Naive thymus-derived CD8-positive, alpha-beta T cell (primary cell): ENCODE data around the gene NRXN2. TPM values are rescaled to one million over a fixed set of nuclear protein-coding genes. Genes with fewer than 3 reads are reported as not detected.
A peak's percentile ranks its signal among the peaks of the same experiment; 100 is the strongest.
"Not testable (repeated sequence)": the region's sequence is repeated elsewhere in the genome, so short reads cannot be mapped to it uniquely, and the experiment has no call there.

Experiments used
- ATAC-seq, 2 donors: fragments of 150-1000 bp; cut with Tn5 transposase in 1 of 2; sonication (Bioruptor Pico), chemical (Tn5 transposase) in 1 of 2; 1 replicate in 1 of 2; 2 replicates in 1 of 2; pipeline ENCODE4 v1.10.0; 2021; ENCODE audit warnings: mild to moderate bottlenecking in 2 of 2, moderate library complexity in 2 of 2
- POLR2A ChIA-PET: fragments of 350-600 bp; sonication (Branson Sonifier 250); formaldehyde crosslinking; loops from one replicate; lab custom pipeline; 2021; ENCODE audit warnings: antibody characterized with exemption; lab: Charles Lee
- DNase-seq, 10 donors: peaks; one replicate each; pipeline versions ENCODE4 v3.0.0 to v3.0.0-alpha.2; 2020 to 2022
- H3K27ac Mint-ChIP-seq, 10 donors: one replicate each; pipeline ENCODE4 v1.8.0; 2020 to 2022; ENCODE audit warnings: mild to moderate bottlenecking in 10 of 10, mixed read lengths in 10 of 10, moderate library complexity in 4 of 10, inconsistent platforms in 1 of 10
- H3K27me3 Mint-ChIP-seq, 5 donors: one replicate each; pipeline ENCODE4 v1.8.0; 2021 to 2022; ENCODE audit warnings: mixed read lengths in 5 of 5
- H3K36me3 Mint-ChIP-seq, 3 donors: one replicate each; pipeline ENCODE4 v1.8.0; 2020 to 2022; ENCODE audit warnings: mixed read lengths in 3 of 3, mild to moderate bottlenecking in 2 of 3, inconsistent platforms in 1 of 3
- H3K4me1 Mint-ChIP-seq, 4 donors: one replicate each; pipeline ENCODE4 v1.8.0; 2021 to 2022; ENCODE audit warnings: mixed read lengths in 4 of 4
- H3K4me3 Mint-ChIP-seq, 10 donors: one replicate each; pipeline ENCODE4 v1.8.0; 2020 to 2022; ENCODE audit warnings: mild to moderate bottlenecking in 10 of 10, mixed read lengths in 10 of 10, moderate library complexity in 6 of 10, inconsistent platforms in 1 of 10
- H3K9me3 Mint-ChIP-seq, 9 donors: one replicate each; pipeline ENCODE4 v1.8.0; 2020 to 2022; ENCODE audit warnings: mixed read lengths in 9 of 9, mild to moderate bottlenecking in 3 of 9, inconsistent platforms in 1 of 9, moderate library complexity in 1 of 9
- polyA plus RNA-seq, 3 donors: library from polyadenylated mRNA; unstranded; fragments of 300-500 nt; fragmentation: Illumina TruSeq; gene quantifications; one replicate each; pipeline ENCODE4 v1.2.3, GENCODE V29; 2021
- total RNA-seq, 8 experiments: library from RNA in 2 of 8; stranded (reverse) in 2 of 8; gene quantifications; one replicate each; pipeline ENCODE4 v1.2.3 and lab custom pipeline; 2021 to 2026

Gene NRXN2
- total and polyA plus RNA-seq, 5 experiments from 2014 or later: 0.21 TPM; not detected in 4

GRCh38 chr11:64710418-64711137, 12.4 kb downstream of the NRXN2 start:
- H3K27me3 Mint-ChIP-seq: peaks cover 36 to 64% (median 58%) of the 10 kb centered on the region in 5 donors
- POLR2A ChIA-PET: no interaction called here
- H3K9me3 Mint-ChIP-seq: no peaks in the 10 kb centered on the region
- peak overlapping the region in 4 of 10 donors; percentile 10 to 46 (median 28) for H3K4me3 Mint-ChIP-seq
- ATAC-seq: no peak
- no peak for DNase-seq
- peaks cover 0 to 6% (median 0%) of the 10 kb centered on the region in 3 donors for H3K36me3 Mint-ChIP-seq
- H3K4me1 Mint-ChIP-seq: peaks cover 10 to 23% (median 19%) of the 10 kb centered on the region in 4 donors
- H3K27ac Mint-ChIP-seq: peak overlapping the region in 1 of 10 donors; percentile 40

DNA sequence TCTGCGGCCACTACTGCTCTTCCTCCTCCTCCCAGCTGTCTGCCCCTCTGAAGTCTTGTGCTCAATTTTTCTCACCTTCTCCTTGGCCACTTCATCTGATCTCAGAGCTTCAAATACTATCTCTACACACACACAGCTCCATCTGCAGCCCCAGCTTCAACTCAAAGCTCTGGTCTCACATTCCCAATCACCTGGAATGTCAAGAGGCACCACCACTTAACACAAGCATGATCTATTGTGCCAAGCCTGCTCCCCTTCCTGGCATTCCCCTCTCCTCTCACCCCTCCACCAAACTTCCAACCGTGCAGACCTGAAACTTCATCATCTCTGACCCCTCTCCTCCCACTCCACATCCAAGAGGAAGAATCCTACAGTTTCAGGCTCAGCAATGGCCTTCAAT, 17.5 kb downstream of the NRXN2 start:
- POLR2A ChIA-PET: no interaction called here
- ATAC-seq (no peak), DNase-seq (no peak)
- peak overlapping the region in 1 of 10 donors; percentile 44 for H3K27ac Mint-ChIP-seq
- no peaks in the 10 kb centered on the region for H3K9me3 Mint-ChIP-seq
- peaks cover 0 to 6% (median 2%) of the 10 kb centered on the region in 4 donors for H3K4me1 Mint-ChIP-seq
- peaks cover 19 to 42% (median 27%) of the 10 kb centered on the region in 5 donors for H3K27me3 Mint-ChIP-seq
- no peak overlapping the region for H3K4me3 Mint-ChIP-seq
- no peaks in the 10 kb centered on the region for H3K36me3 Mint-ChIP-seq

- POLR2A ChIA-PET: interaction anchor here (0.6 kb wide), 1 partner anchor 218 kb away, joined by 5 read pairs; no protein-coding TSS in a partner anchor
- no peak overlapping the region for H3K27ac Mint-ChIP-seq
- no peak for ATAC-seq
Observed at GRCh38 chr11:64703048-64703447, 19.9 kb downstream of the NRXN2 start.

DNA sequence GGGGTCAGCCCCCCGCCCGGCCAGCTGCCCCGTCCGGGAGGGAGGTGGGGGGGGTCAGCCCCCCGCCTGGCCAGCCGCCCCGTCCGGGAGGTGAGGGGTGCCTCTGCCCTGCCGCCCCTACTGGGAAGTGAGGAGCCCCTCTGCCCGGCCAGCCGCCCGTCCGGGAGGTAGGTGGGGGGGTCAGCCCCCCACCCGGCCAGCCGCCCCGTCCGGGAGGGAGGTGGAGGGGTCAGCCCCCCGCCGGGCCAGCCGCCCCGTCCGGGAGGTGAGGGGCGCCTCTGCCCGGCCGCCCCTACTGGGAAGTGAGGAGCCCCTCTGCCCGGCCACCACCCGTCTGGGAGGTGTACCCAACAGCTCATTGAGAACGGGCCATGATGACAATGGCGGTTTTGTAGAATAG, 21.0 kb downstream of the NRXN2 start:
- ATAC-seq, H3K4me1 Mint-ChIP-seq, DNase-seq, H3K9me3 Mint-ChIP-seq, H3K4me3 Mint-ChIP-seq, POLR2A ChIA-PET, H3K27ac Mint-ChIP-seq, H3K36me3 Mint-ChIP-seq: not testable (repeated sequence)
- H3K27me3 Mint-ChIP-seq: peaks cover 8 to 25% (median 11%) of the 10 kb centered on the region in 5 donors

More at GRCh38 chr11:64703048-64703447, 19.9 kb downstream of the NRXN2 start:
- H3K4me3 Mint-ChIP-seq: no peak overlapping the region
- no peak for DNase-seq
- peaks cover 0 to 6% (median 2%) of the 10 kb centered on the region in 4 donors for H3K4me1 Mint-ChIP-seq
- no peaks in the 10 kb centered on the region for H3K9me3 Mint-ChIP-seq
- peaks cover 10 to 26% (median 14%) of the 10 kb centered on the region in 5 donors for H3K27me3 Mint-ChIP-seq
- no peaks in the 10 kb centered on the region for H3K36me3 Mint-ChIP-seq

- no peaks in the 10 kb centered on the region for H3K36me3 Mint-ChIP-seq
- no peaks in the 10 kb centered on the region for H3K9me3 Mint-ChIP-seq
- peaks cover 0 to 4% (median 2%) of the 10 kb centered on the region in 4 donors for H3K4me1 Mint-ChIP-seq
- no peak for DNase-seq
- H3K27ac Mint-ChIP-seq: no peak overlapping the region
- POLR2A ChIA-PET: interaction anchor here (0.6 to 0.7 kb wide), 2 partner anchors 10 to 11 kb away, joined by 3 to 6 read pairs; no protein-coding TSS in a partner anchor
- peaks cover 5 to 36% (median 9%) of the 10 kb centered on the region in 5 donors for H3K27me3 Mint-ChIP-seq
- no peak overlapping the region for H3K4me3 Mint-ChIP-seq
- ATAC-seq: no peak
Observed at GRCh38 chr11:64698427-64698826, 24.6 kb downstream of the NRXN2 start.

DNA sequence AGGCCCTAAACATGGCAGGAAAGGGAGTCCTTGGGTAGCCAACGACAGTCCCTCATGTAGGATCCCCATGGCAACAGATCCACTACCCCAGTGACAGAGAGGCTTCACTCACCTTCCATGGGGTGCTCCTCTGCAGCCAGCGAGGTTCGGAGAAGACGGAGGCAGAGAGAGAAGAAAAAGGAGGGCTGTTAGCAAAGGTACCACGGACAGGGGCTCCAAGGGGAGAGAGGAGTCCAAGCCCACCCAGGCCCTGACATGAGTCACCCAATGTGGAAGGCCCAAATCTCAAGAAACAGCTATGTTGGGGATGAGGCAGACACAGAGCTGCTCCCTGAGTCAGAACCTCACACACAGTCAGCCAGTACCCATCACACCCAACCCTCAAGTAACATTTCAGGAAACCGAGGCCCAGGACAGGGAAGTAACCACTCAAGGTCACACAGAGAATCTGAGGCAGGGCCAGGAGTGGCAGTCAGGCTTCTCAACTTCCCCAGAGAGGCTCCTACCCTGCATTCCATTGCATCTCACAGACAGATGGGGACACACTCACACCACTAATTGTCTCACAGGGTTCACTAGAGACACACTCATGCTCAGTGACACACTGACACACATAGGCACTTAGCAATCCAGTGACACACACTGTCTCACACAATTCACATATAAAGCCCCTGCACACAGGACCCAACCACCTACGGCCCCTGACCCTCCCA, 25.2 kb downstream of the NRXN2 start:
- no peaks in the 10 kb centered on the region for H3K36me3 Mint-ChIP-seq
- H3K4me3 Mint-ChIP-seq: no peak overlapping the region
- no peak for DNase-seq
- peaks cover 5 to 43% (median 8%) of the 10 kb centered on the region in 5 donors for H3K27me3 Mint-ChIP-seq
- ATAC-seq: no peak
- no peaks in the 10 kb centered on the region for H3K9me3 Mint-ChIP-seq
- peaks cover 5 to 9% (median 8%) of the 10 kb centered on the region in 4 donors for H3K4me1 Mint-ChIP-seq
- POLR2A ChIA-PET: interaction anchor here (0.6 kb wide), 1 partner anchor 10 kb away, joined by 3 read pairs; no protein-coding TSS in a partner anchor
- H3K27ac Mint-ChIP-seq: no peak overlapping the region

DNA sequence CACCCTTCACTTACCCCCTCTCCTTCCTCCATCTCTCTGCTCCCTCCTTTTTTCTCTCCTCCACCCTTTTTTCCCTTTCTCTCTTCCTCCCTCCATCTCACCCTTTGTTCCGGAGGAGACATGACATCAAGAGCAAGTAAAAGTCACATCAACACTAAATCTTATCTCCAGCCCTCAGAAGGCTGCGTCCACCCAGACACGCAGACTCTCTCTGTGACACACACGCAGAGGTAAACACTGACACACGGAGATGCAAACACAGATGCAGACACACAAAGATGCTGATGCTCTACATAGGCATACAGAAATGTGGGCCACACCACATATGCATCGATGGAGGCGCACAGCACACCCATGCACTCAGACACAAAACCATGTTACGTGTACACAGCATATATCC, 27.0 kb downstream of the NRXN2 start:
- Mint-ChIP-seq H3K27ac (peak overlapping the region in 2 of 10 donors; percentile 3 to 50), H3K27me3 (peaks cover 4 to 55% (median 13%) of the 10 kb centered on the region in 5 donors), H3K4me1 (peaks cover 11 to 20% (median 14%) of the 10 kb centered on the region in 4 donors), H3K36me3 (no peaks in the 10 kb centered on the region), H3K4me3 (no peak overlapping the region), H3K9me3 (no peaks in the 10 kb centered on the region)
- ATAC-seq (no peak), DNase-seq (no peak)
- POLR2A ChIA-PET: interaction anchor here (0.6 kb wide), 1 partner anchor 43 kb away, joined by 4 read pairs; no protein-coding TSS in a partner anchor

DNA sequence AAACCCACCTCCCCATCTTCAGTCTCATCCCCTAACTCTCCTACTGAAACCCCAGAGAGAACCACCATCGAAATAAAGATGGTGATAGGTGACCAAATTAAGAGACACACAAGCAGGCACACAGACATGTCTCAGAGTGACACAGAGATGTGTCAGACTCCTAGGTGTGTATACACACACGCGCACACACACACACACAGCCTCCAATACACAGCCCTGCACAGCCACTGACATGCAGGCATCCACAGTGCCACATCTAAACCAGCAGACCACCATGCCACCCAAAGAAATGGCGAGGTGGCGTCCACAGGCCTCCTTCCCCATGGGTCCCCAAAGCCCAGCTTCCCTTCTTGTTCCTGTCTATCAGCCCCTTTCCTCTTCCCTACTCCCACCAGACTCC, 27.4 kb downstream of the NRXN2 start:
- no peaks in the 10 kb centered on the region for H3K36me3 Mint-ChIP-seq
- no peak for ATAC-seq
- H3K27ac Mint-ChIP-seq: no peak overlapping the region
- no peak overlapping the region for H3K4me3 Mint-ChIP-seq
- H3K9me3 Mint-ChIP-seq: no peaks in the 10 kb centered on the region
- H3K4me1 Mint-ChIP-seq: peaks cover 12 to 20% (median 15%) of the 10 kb centered on the region in 4 donors
- DNase-seq: no peak
- H3K27me3 Mint-ChIP-seq: peaks cover 4 to 50% (median 12%) of the 10 kb centered on the region in 5 donors
- POLR2A ChIA-PET: interaction anchor here (0.6 kb wide), 1 partner anchor 44 kb away, joined by 4 read pairs; no protein-coding TSS in a partner anchor

DNA sequence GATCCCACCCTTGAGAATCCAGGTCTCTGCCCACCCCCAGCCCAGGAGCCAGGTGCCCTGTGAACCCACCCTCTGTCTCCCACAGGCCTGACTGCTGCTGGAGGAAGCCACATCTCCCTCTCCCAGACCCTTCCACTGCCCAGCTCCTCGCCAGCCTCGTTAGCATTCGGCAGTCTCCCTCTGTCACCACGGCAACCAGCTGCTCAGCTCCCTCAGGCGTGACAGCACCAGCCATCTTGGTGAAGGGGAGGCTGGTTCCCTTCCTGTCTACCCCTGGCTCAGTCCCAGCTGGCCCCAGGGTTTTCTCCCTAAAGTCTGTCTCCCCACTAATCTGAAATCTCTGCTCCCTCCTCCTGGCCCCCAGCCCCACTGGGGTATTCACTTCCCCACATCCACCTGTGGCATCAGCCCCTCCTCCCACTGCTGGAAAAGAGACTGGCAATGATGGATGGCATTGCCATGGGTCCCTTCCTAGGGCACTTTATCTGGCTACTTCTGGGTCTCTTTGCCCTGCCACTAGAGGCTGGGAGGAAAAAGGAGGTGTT, 28.1 kb downstream of the NRXN2 start:
- peak overlapping the region in 1 of 10 donors; percentile 80 for H3K4me3 Mint-ChIP-seq
- H3K9me3 Mint-ChIP-seq: no peaks in the 10 kb centered on the region
- peaks cover 12 to 20% (median 15%) of the 10 kb centered on the region in 4 donors for H3K4me1 Mint-ChIP-seq
- H3K27me3 Mint-ChIP-seq: peaks cover 2 to 48% (median 12%) of the 10 kb centered on the region in 5 donors
- peak overlapping the region in 2 of 10 donors; percentile 48 to 78 for H3K27ac Mint-ChIP-seq
- POLR2A ChIA-PET: no interaction called here
- DNase-seq (no peak), ATAC-seq (no peak)
- no peaks in the 10 kb centered on the region for H3K36me3 Mint-ChIP-seq

GRCh38 chr11:64694026-64694755, 28.8 kb downstream of the NRXN2 start:
- no peak for DNase-seq
- POLR2A ChIA-PET: no interaction called here
- Mint-ChIP-seq H3K27ac (peak overlapping the region in 1 of 10 donors; percentile 21), H3K9me3 (no peaks in the 10 kb centered on the region), H3K27me3 (peaks cover 2 to 48% (median 12%) of the 10 kb centered on the region in 5 donors), H3K4me3 (no peak overlapping the region), H3K36me3 (no peaks in the 10 kb centered on the region), H3K4me1 (peaks cover 13 to 20% (median 15%) of the 10 kb centered on the region in 4 donors)
- ATAC-seq: no peak

- ATAC-seq: no peak
- H3K9me3 Mint-ChIP-seq: no peaks in the 10 kb centered on the region
- H3K4me1 Mint-ChIP-seq: peaks cover 19 to 28% (median 25%) of the 10 kb centered on the region in 4 donors
- peak overlapping the region in 4 of 10 donors; percentile 41 to 95 (median 86) for H3K27ac Mint-ChIP-seq
- H3K36me3 Mint-ChIP-seq: no peaks in the 10 kb centered on the region
- DNase-seq: no peak
- peak overlapping the region; percentile 65 to 90 (median 78) for H3K4me3 Mint-ChIP-seq
- H3K27me3 Mint-ChIP-seq: peaks cover 2 to 48% (median 12%) of the 10 kb centered on the region in 5 donors
- POLR2A ChIA-PET: no interaction called here
Observed at GRCh38 chr11:64692764-64693331, 30.1 kb downstream of the NRXN2 start.
